ENCODE results near the gene IL16.

DNA sequence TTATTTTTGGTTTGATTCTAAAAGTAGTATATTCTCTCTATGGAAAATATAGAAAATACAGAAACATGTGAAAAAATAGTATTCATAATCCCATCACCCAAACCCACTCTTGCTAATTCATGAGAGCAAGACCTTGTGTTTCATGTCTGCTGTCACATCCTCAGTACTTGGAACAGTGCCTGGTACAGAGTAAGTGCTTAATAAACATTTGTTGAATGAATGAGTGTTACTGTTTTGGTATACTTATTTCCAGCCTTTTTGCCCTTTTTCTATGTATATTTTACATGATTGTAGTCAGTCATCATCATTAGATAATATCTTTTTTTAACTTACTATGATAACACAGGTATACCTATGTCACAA lies 59.3 kb downstream of the IL16 start:
- TF ChIP-seq, protein P1, sequence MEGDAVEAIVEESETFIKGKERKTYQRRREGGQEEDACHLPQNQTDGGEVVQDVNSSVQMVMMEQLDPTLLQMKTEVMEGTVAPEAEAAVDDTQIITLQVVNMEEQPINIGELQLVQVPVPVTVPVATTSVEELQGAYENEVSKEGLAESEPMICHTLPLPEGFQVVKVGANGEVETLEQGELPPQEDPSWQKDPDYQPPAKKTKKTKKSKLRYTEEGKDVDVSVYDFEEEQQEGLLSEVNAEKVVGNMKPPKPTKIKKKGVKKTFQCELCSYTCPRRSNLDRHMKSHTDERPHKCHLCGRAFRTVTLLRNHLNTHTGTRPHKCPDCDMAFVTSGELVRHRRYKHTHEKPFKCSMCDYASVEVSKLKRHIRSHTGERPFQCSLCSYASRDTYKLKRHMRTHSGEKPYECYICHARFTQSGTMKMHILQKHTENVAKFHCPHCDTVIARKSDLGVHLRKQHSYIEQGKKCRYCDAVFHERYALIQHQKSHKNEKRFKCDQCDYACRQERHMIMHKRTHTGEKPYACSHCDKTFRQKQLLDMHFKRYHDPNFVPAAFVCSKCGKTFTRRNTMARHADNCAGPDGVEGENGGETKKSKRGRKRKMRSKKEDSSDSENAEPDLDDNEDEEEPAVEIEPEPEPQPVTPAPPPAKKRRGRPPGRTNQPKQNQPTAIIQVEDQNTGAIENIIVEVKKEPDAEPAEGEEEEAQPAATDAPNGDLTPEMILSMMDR (conservative IDR thresholded peaks at IDR 0.05 in 1 of 2, IDR thresholded peaks at IDR 0.05 in 1 of 2; ENCODE audit: extremely low read depth in 1 of 2, insufficient read depth in 1 of 2, low read depth in 1 of 2, low read length in 2 of 2), result no peak
- TF ChIP-seq EZH2 (IDR thresholded peaks at IDR 0.05; ENCODE audit: borderline replicate concordance, low read length), result no peak

Data from mammary epithelial cell (primary cell).